ENCODE results near the gene DBF4B. TPM values are rescaled to one million over a fixed set of nuclear protein-coding genes. Genes with fewer than 3 reads are reported as not detected.
A peak's percentile ranks its signal among the peaks of the same experiment; 100 is the strongest.

The DBF4B gene
- total and polyA plus RNA-seq, 2 of the 13 experiments (the other 11 are each of a cell fraction or from before 2014, with no cell fraction given): 11.7 to 13.2 TPM

DNA sequence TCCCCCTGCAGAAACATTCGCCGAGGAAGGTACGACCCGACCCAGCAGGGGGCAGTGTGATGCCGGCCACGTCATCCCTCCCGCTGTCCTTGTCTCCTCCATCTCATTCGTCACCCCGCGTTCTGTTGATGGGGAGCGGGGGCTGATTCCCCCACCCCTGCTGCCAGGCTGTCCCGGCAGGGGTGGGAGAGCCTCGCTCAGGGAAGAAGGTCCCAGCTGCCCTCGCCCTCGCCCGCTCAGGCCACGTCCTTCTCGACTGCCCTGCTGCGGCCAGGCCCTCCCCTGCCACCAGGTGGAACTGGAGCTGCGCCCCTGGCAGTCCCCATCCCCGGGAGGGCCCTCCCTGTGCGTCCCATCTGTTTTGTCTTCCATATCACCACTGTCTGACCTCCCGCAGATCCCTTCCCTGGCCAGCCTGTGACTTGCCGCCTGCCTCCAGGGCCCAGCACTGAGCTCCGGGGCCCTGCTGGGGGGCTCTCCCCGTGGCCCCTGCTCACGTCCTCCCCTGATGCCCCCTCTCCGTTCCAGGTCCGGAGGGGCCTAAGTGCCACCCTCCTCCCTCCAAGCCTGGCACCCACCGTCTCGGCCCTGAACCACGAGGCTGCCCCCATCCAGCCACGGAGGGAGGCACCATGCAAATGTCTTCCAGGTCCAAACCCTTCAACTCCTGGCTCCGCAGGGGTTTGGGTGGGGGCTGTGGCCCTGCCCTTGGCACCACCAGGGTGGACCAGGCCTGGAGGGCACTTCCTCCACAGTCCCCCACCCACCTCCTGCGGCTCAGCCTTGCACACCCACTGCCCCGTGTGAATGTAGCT is 71.0 kb downstream of the DBF4B start (continued):
- TF ChIP-seq ZBTB8A (CRISPR knock-in tag; IDR thresholded peaks at IDR 0.05; ENCODE audit: borderline replicate concordance, low read depth) (no peak), ZNF549 (CRISPR knock-in tag; IDR thresholded peaks at IDR 0.05) (no peak), CBFB (CRISPR knock-in tag; IDR thresholded peaks at IDR 0.05) (peak; percentile 57; the same call in 1 of the 2 replicates), ZNF766 (CRISPR knock-in tag; IDR thresholded peaks at IDR 0.05; ENCODE audit: borderline replicate concordance) (no peak), PATZ1 (CRISPR knock-in tag; IDR thresholded peaks at IDR 0.05) (peak; percentile 91), STAT5B (CRISPR knock-in tag; IDR thresholded peaks at IDR 0.05) (no peak), ZZZ3 (CRISPR knock-in tag; IDR thresholded peaks at IDR 0.05; ENCODE audit: borderline replicate concordance) (no peak), PITX1 (CRISPR knock-in tag; IDR thresholded peaks at IDR 0.05) (peak; percentile 61), FOXK1 (CRISPR knock-in tag; IDR thresholded peaks at IDR 0.05; ENCODE audit: borderline replicate concordance, low read depth) (peak; percentile 34; the same call in 1 of the 2 replicates), ZNF570 (CRISPR knock-in tag; IDR thresholded peaks at IDR 0.05; ENCODE audit: borderline replicate concordance) (no peak), ARHGAP35 (CRISPR knock-in tag; IDR thresholded peaks at IDR 0.05; ENCODE audit: borderline replicate concordance) (0 out of 2 replicates have a peak, but pooled peaks have one; percentile 15), PLRG1 (conservative IDR thresholded peaks at IDR 0.05) (no peak), ONECUT2 (CRISPR knock-in tag; IDR thresholded peaks at IDR 0.05) (no peak), CREM (IDR thresholded peaks at IDR 0.05) (peak; percentile 94), CREM (CRISPR knock-in tag; IDR thresholded peaks at IDR 0.05) (0 out of 2 replicates have a peak, but pooled peaks have one; percentile 56), ZNF160 (CRISPR knock-in tag; IDR thresholded peaks at IDR 0.05) (no peak), SAFB2 (CRISPR knock-in tag; IDR thresholded peaks at IDR 0.05; ENCODE audit: borderline replicate concordance, low read depth) (0 out of 2 replicates have a peak, but pooled peaks have one; percentile 62), ZIK1 (CRISPR knock-in tag; IDR thresholded peaks at IDR 0.05; ENCODE audit: borderline replicate concordance, low read depth) (no peak), TGIF2 (CRISPR knock-in tag; IDR thresholded peaks at IDR 0.05) (peak; percentile 60; the same call in 1 of the 2 replicates), ZNF468 (CRISPR knock-in tag; IDR thresholded peaks at IDR 0.05) (no peak), ATM (IDR thresholded peaks at IDR 0.05; ENCODE audit: borderline replicate concordance) (no peak), SKIL (CRISPR knock-in tag; IDR thresholded peaks at IDR 0.05; ENCODE audit: borderline replicate concordance) (no peak), GRHL1 (CRISPR knock-in tag; conservative IDR thresholded peaks at IDR 0.05) (no peak)

All from HepG2 (cell line).